Stomach (tissue), 9 donors: Measurements from ENCODE around the gene RPS15. TPM values are rescaled to one million over a fixed set of nuclear protein-coding genes. Genes with fewer than 3 reads are reported as not detected.

Experiments used
- DNase-seq, 2 donors: peaks; one replicate each; pipeline versions ENCODE4 v3.0.0 to v3.0.0-alpha.2; 2013 to 2019
- H3K27ac ChIP-seq, 5 donors: fragments of 200-600 bp in 4 of 5; sonication (generic) in 4 of 5; one replicate each; pipeline ENCODE4 v1.5.1; 2013 to 2019; ENCODE audit warnings: mild to moderate bottlenecking in 1 of 5, moderate library complexity in 1 of 5
- H3K27me3 ChIP-seq, 3 donors: fragments of 200-600 bp; sonication (generic); one replicate each; pipeline ENCODE4 v1.5.1; 2017 to 2019; ENCODE audit warnings: mixed run types in 1 of 3
- H3K36me3 ChIP-seq, 4 donors: fragments of 200-600 bp; sonication (generic); 1 replicate in 3 of 4; 2 replicates in 1 of 4; pipeline ENCODE4 v1.5.1; 2016 to 2019
- H3K4me1 ChIP-seq, 4 donors: fragments of 200-600 bp; sonication (generic); one replicate each; pipeline ENCODE4 v1.5.1; 2016 to 2019
- H3K4me3 ChIP-seq, 4 donors: fragments of 200-600 bp; sonication (generic) in 3 of 4; one replicate each; pipeline ENCODE4 v1.5.1; 2016 to 2019; ENCODE audit warnings: mild to moderate bottlenecking in 1 of 4
- H3K9me3 ChIP-seq, 4 donors: fragments of 200-600 bp; sonication (generic); one replicate each; pipeline ENCODE4 v1.5.1; 2016 to 2019
- CTCF ChIP-seq, 7 experiments: fragments of 450-650 bp in 4 of 7; fragments of 200-600 bp in 3 of 7; sonication (generic) in 3 of 7; IDR thresholded peaks; one replicate each; pipeline ENCODE4 v1.5.1; 2016 to 2019; ENCODE audit warnings: antibody characterized with exemption in 7 of 7, control low read depth in 2 of 7, mild to moderate bottlenecking in 1 of 7
- EP300 ChIP-seq: sonication (generic); formaldehyde crosslinking; IDR thresholded peaks from one replicate; pipeline ENCODE4 v1.6.1; 2017; ENCODE audit warnings: antibody characterized with exemption
- POLR2A ChIP-seq, 4 donors: fragments of 450-650 bp; IDR thresholded peaks; one replicate each; pipeline ENCODE4 v1.6.1; 2016; ENCODE audit warnings: antibody characterized with exemption in 4 of 4, control low read depth in 2 of 4, mild to moderate bottlenecking in 1 of 4, moderate library complexity in 1 of 4
- POLR2AphosphoS5 ChIP-seq, 3 donors: sonication (generic); formaldehyde crosslinking; IDR thresholded peaks; one replicate each; pipeline ENCODE4 v1.6.1; 2016; ENCODE audit warnings: antibody characterized with exemption in 3 of 3
- WGBS, 5 donors: extraction: QIAGEN DNeasy Blood & Tissue Kit in 3 of 5; methylation state at CpG; one replicate each; pipeline versions ENCODE4 v1.1.5 to v1.1.7; 2013 to 2018; 5-methylcytosine and 5-hydroxymethylcytosine counted together
- intact Hi-C: fragments of 100-400 bp; cut with DNase I; formaldehyde crosslinking; loops from one replicate; pipeline ENCODE4 v1.15.1; 2023; ENCODE audit warnings: low total_unique reads
- polyA plus RNA-seq, 3 donors: library from polyadenylated mRNA; stranded (reverse); fragments of 200-250 nt; gene quantifications; one replicate each; pipeline ENCODE4 v1.2.3, GENCODE V29; 2013
- total RNA-seq, 5 donors: library from RNA; depleted of rRNA; stranded (reverse); fragments of >200 nt; gene quantifications; one replicate each; pipeline versions ENCODE4 v1.1.0 to v1.2.3, GENCODE V29; 2014 to 2016
- donor health status: healthy with polysubstance abuse.
- donor health status: Bipolar disorder and iron deficiency.
- donor health status: healthy.

The RPS15 gene
- total and polyA plus RNA-seq, 8 donors = 428 to 4,539 (median 2,187) TPM

DNA sequence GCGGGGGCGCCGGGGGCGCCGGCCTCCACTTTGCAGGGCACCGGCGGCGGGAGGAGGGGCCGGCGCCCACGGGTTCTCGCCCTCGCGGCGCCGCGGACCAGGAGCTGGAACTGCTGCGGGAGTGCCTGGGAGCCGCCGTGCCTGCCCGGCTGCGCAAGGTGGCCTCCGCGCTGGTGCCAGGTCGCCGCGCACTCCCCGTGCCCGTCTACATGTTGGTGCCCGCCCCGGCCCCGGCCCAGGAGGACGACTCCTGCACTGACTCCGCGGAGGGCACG lies 29.0 kb downstream of the RPS15 start:
- Histone ChIP-seq H3K36me3 (no peaks in the 10 kb centered on the region), H3K9me3 (no peaks in the 10 kb centered on the region), H3K4me3 (peak overlapping the region in 1 of 4 donors; percentile 38), H3K27ac (no peak overlapping the region), H3K27me3 (peaks cover 34 to 79% (median 70%) of the 10 kb centered on the region in 3 donors), H3K4me1 (peaks cover 57 to 70% (median 69%) of the 10 kb centered on the region in 4 donors)
- WGBS, 5 donors = 0 to 10% (median 5%) methylated on average over 1 to 36 of the region's 36 CpGs
- TF ChIP-seq EP300 = no peak
- TF ChIP-seq POLR2A (IDR thresholded peaks at IDR 0.05) = no peak
- no peak for TF ChIP-seq CTCF (IDR thresholded peaks at IDR 0.05)
- TF ChIP-seq POLR2AphosphoS5 (IDR thresholded peaks at IDR 0.05) = no peak
- peak in 1 of 2 donors; percentile 39 for DNase-seq
- intact Hi-C loops = no loop called here

GRCh38 chr19:1467490-1468273 lies 29.5 kb downstream of the RPS15 start:
- TF ChIP-seq CTCF (IDR thresholded peaks at IDR 0.05) (no peak), POLR2A (IDR thresholded peaks at IDR 0.05) (no peak), EP300 (no peak), POLR2AphosphoS5 (IDR thresholded peaks at IDR 0.05) (no peak)
- intact Hi-C loops = no loop called here
- H3K9me3 ChIP-seq = no peaks in the 10 kb centered on the region
- peaks cover 39 to 85% (median 75%) of the 10 kb centered on the region in 3 donors for H3K27me3 ChIP-seq
- peak in 1 of 2 donors; percentile 40 for DNase-seq
- no peaks in the 10 kb centered on the region for H3K36me3 ChIP-seq
- WGBS, 5 donors = 2 to 4% (median 4%) methylated on average over 33 to 92 of the region's 92 CpGs; no CpG with 5 or more reads in 1 of the 5 donors
- peaks cover 57 to 76% (median 74%) of the 10 kb centered on the region in 4 donors for H3K4me1 ChIP-seq
- H3K27ac ChIP-seq = no peak overlapping the region
- H3K4me3 ChIP-seq = peak overlapping the region in 1 of 4 donors; percentile 38

GRCh38 chr19:1468274-1468820 lies 30.2 kb downstream of the RPS15 start:
- Histone ChIP-seq H3K9me3 (no peaks in the 10 kb centered on the region), H3K36me3 (no peaks in the 10 kb centered on the region), H3K27me3 (peaks cover 42 to 91% (median 82%) of the 10 kb centered on the region in 3 donors), H3K4me1 (peaks cover 61 to 82% (median 80%) of the 10 kb centered on the region in 4 donors), H3K4me3 (peak overlapping the region in 3 of 4 donors; percentile 27 to 38 (median 34)), H3K27ac (no peak overlapping the region)
- 3 to 10% (median 8%) methylated on average over 11 to 49 of the region's 49 CpGs for WGBS, 5 donors
- TF ChIP-seq POLR2AphosphoS5 (IDR thresholded peaks at IDR 0.05) (no peak), POLR2A (IDR thresholded peaks at IDR 0.05) (no peak), CTCF (IDR thresholded peaks at IDR 0.05) (no peak), EP300 (no peak)
- DNase-seq = peak in 1 of 2 donors; percentile 21
- intact Hi-C loops = no loop called here

DNA sequence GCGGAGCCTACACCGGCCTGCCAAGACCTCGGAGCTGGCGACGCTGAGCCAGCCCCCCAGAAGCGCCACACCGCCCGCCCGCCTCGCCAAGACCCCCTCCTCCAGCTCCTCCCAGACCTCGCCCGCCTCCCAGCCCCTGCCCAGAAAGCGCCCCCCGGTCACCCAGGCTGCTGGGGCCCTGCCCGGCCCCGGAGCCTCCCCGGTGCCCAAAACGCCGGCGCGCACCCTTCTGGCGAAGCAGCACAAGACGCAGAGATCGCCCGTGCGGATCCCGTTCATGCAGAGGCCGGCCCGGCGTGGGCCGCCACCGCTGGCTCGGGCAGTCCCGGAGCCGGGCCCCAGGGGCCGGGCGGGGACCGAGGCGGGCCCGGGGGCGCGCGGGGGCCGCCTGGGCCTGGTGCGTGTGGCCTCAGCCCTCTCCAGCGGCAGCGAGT lies 30.6 kb downstream of the RPS15 start:
- WGBS, 5 donors = 1 to 6% (median 3%) methylated on average over 17 to 47 of the region's 47 CpGs
- Histone ChIP-seq H3K27ac (no peak overlapping the region), H3K4me3 (peak overlapping the region in 3 of 4 donors; percentile 27 to 38 (median 34)), H3K36me3 (no peaks in the 10 kb centered on the region), H3K4me1 (peaks cover 61 to 87% (median 85%) of the 10 kb centered on the region in 4 donors), H3K27me3 (peaks cover 42 to 96% (median 84%) of the 10 kb centered on the region in 3 donors), H3K9me3 (no peaks in the 10 kb centered on the region)
- intact Hi-C loops = no loop called here
- TF ChIP-seq CTCF (IDR thresholded peaks at IDR 0.05) (no peak), POLR2A (IDR thresholded peaks at IDR 0.05) (no peak), EP300 (no peak), POLR2AphosphoS5 (IDR thresholded peaks at IDR 0.05) (no peak)
- peak in 1 of 2 donors; percentile 50 for DNase-seq
